Smooth muscle cell (in vitro differentiated cells): ENCODE results near the gene KDM4B. TPM values are rescaled to one million over a fixed set of nuclear protein-coding genes. Genes with fewer than 3 reads are reported as not detected.

ENCODE experiments used
- DNase-seq: peaks from one replicate; lab custom pipeline; 2025; ENCODE audit not compliant: unreplicated experiment; lab: John Stamatoyannopoulos, UW
- H2AFZ ChIP-seq: fragments of 200-600 bp; sonication (generic); 2 replicates; pipeline ENCODE4 v1.6.0; 2016; ENCODE audit warnings: antibody characterized with exemption, low read depth, mild to moderate bottlenecking
- H3F3A ChIP-seq: fragments of 200-600 bp; sonication (generic); 2 replicates; pipeline ENCODE4 v1.6.0; 2017; ENCODE audit warnings: antibody characterized with exemption, low read depth
- H3K27ac ChIP-seq: fragments of 200-600 bp; sonication (generic); 2 replicates; pipeline ENCODE4 v1.5.1; 2016; ENCODE audit warnings: low read depth, mild to moderate bottlenecking
- H3K27me3 ChIP-seq: fragments of 200-600 bp; sonication (generic); 2 replicates; pipeline ENCODE4 v1.6.1; 2016; ENCODE audit warnings: low read depth, mild to moderate bottlenecking
- H3K36me3 ChIP-seq: fragments of 200-600 bp; sonication (generic); 2 replicates; pipeline ENCODE4 v1.5.1; 2016; ENCODE audit warnings: low read depth
- H3K4me1 ChIP-seq: fragments of 200-600 bp; sonication (generic); 2 replicates; pipeline ENCODE4 v1.5.1; 2016; ENCODE audit warnings: low read depth
- H3K4me2 ChIP-seq: fragments of 200-600 bp; sonication (generic); 2 replicates; pipeline ENCODE4 v1.6.0; 2016; ENCODE audit warnings: mild to moderate bottlenecking
- H3K4me3 ChIP-seq: fragments of 200-600 bp; sonication (generic); 2 replicates; pipeline ENCODE4 v1.5.1; 2016; ENCODE audit warnings: mild to moderate bottlenecking
- H3K79me2 ChIP-seq: fragments of 200-600 bp; sonication (generic); 2 replicates; pipeline ENCODE4 v1.6.0; 2016; ENCODE audit warnings: low read depth, mild to moderate bottlenecking
- H3K9ac ChIP-seq: fragments of 200-600 bp; sonication (generic); 2 replicates; pipeline ENCODE4 v1.6.0; 2016; ENCODE audit warnings: low read depth
- H3K9me3 ChIP-seq: fragments of 200-600 bp; sonication (generic); replicated peaks from 2 replicates; pipeline ENCODE4 v1.5.1; 2016; ENCODE audit warnings: low read depth
- H4K20me1 ChIP-seq: fragments of 200-600 bp; sonication (generic); 2 replicates; pipeline ENCODE4 v1.6.0; 2016; ENCODE audit warnings: low read depth
- CTCF ChIP-seq: fragments of 200-600 bp; sonication (generic); IDR thresholded peaks from 2 replicates; pipeline ENCODE4 v1.5.1; 2017; ENCODE audit warnings: borderline replicate concordance, mild to moderate bottlenecking, antibody characterized with exemption; ENCODE audit not compliant: insufficient read depth, poor library complexity, severe bottlenecking
- WGBS: methylation state at CpG from one replicate; pipeline ENCODE4 v1.1.7; 2016; ENCODE audit warnings: low lambda C conversion rate; 5-methylcytosine and 5-hydroxymethylcytosine counted together
- polyA plus RNA-seq: library from polyadenylated mRNA; unstranded; fragments of >200 nt; fragmentation: Nextera tagmentation; extraction: Ambion mirVana; gene quantifications from 2 replicates; pipeline ENCODE4 v1.2.1, GENCODE V29; 2016
- total RNA-seq: library from RNA; depleted of rRNA; stranded (reverse); fragments of >200 nt; gene quantifications from 2 replicates; pipeline ENCODE4 v1.2.3, GENCODE V29; 2014

KDM4B gene
- total and polyA plus RNA-seq, 2 experiments from 2014 or later, result 27.9 to 32.3 TPM

GRCh38 chr19:5136073-5136855 lies 167.4 kb downstream of the KDM4B start:
- H3K9ac ChIP-seq, result no peak overlapping the region
- H3F3A ChIP-seq, result no peaks in the 10 kb centered on the region
- peaks cover 32% of the 10 kb centered on the region for H4K20me1 ChIP-seq
- H3K4me1 ChIP-seq, result peaks cover 12% of the 10 kb centered on the region
- no peaks in the 10 kb centered on the region for H3K36me3 ChIP-seq
- WGBS, result 83% methylated on average over 22 of the region's 25 CpGs
- no peak overlapping the region for H3K27ac ChIP-seq
- H3K27me3 ChIP-seq, result no peaks in the 10 kb centered on the region
- no peak overlapping the region for H3K4me2 ChIP-seq
- no peaks in the 10 kb centered on the region for H3K79me2 ChIP-seq
- no peak overlapping the region for H2AFZ ChIP-seq
- no peak overlapping the region for H3K4me3 ChIP-seq
- H3K9me3 ChIP-seq, result no peaks in the 10 kb centered on the region
- no peak for DNase-seq
- no peak for TF ChIP-seq CTCF

- no peak for DNase-seq
- H3K9ac ChIP-seq, result no peak overlapping the region
- 99% methylated on average over 21 of the region's 22 CpGs for WGBS
- H2AFZ ChIP-seq, result no peak overlapping the region
- no peaks in the 10 kb centered on the region for H3K9me3 ChIP-seq
- H3K4me1 ChIP-seq, result peaks cover 5% of the 10 kb centered on the region
- H3K4me2 ChIP-seq, result no peak overlapping the region
- no peak for TF ChIP-seq CTCF
- H3K27me3 ChIP-seq, result no peaks in the 10 kb centered on the region
- H3K36me3 ChIP-seq, result no peaks in the 10 kb centered on the region
- H3K27ac ChIP-seq, result no peak overlapping the region
- H4K20me1 ChIP-seq, result peaks cover 40% of the 10 kb centered on the region
- H3K79me2 ChIP-seq, result no peaks in the 10 kb centered on the region
- H3K4me3 ChIP-seq, result no peak overlapping the region
- no peaks in the 10 kb centered on the region for H3F3A ChIP-seq
These were observed 168.2 kb downstream of the KDM4B start for GRCh38 chr19:5137114-5137513.

GRCh38 chr19:5137571-5138124 lies 168.7 kb downstream of the KDM4B start:
- no peak overlapping the region for H3K27ac ChIP-seq
- no peaks in the 10 kb centered on the region for H3K9me3 ChIP-seq
- WGBS, result 82% methylated on average over 29 of the region's 29 CpGs
- H3K27me3 ChIP-seq, result no peaks in the 10 kb centered on the region
- H4K20me1 ChIP-seq, result peaks cover 45% of the 10 kb centered on the region
- H3F3A ChIP-seq, result no peaks in the 10 kb centered on the region
- no peak overlapping the region for H3K4me2 ChIP-seq
- no peak overlapping the region for H2AFZ ChIP-seq
- no peaks in the 10 kb centered on the region for H3K36me3 ChIP-seq
- DNase-seq, result no peak
- no peaks in the 10 kb centered on the region for H3K79me2 ChIP-seq
- peak; percentile 30 for TF ChIP-seq CTCF
- peaks cover under 1% of the 10 kb centered on the region for H3K4me1 ChIP-seq
- H3K4me3 ChIP-seq, result no peak overlapping the region
- no peak overlapping the region for H3K9ac ChIP-seq
